MM.1S (cell line): ENCODE data around the gene SPATC1L.
A peak's percentile ranks its signal among the peaks of the same experiment; 100 is the strongest.
"Not testable (repeated sequence)": the region's sequence is repeated elsewhere in the genome, so short reads cannot be mapped to it uniquely, and the experiment has no call there.

Source experiments
- DNase-seq: peaks from one replicate; pipeline ENCODE4 v3.0.0-alpha.2; 2015
- H2AFZ ChIP-seq: fragments of 300-600 bp; sonication (generic); 2 replicates; pipeline ENCODE4 v1.6.0; 2016; ENCODE audit warnings: antibody characterized with exemption, low read length
- H3F3A ChIP-seq: fragments of 300-600 bp; sonication (generic); 2 replicates; pipeline ENCODE4 v1.6.1; 2016; ENCODE audit warnings: mild to moderate bottlenecking, antibody characterized with exemption, low read length, moderate library complexity, mixed read lengths; ENCODE audit not compliant: insufficient read depth
- H3K27ac ChIP-seq: fragments of 300-600 bp; sonication (generic); 2 replicates; pipeline ENCODE4 v1.5.1; 2016; ENCODE audit warnings: mild to moderate bottlenecking, low read length
- H3K27me3 ChIP-seq: fragments of 300-600 bp; sonication (generic); replicated peaks from 2 replicates; pipeline ENCODE4 v1.6.0; 2016; ENCODE audit warnings: low read length; ENCODE audit not compliant: insufficient read depth
- H3K36me3 ChIP-seq: fragments of 300-600 bp; sonication (generic); replicated peaks from 2 replicates; pipeline ENCODE4 v1.6.1; 2016; ENCODE audit warnings: mild to moderate bottlenecking, low read length, mixed read lengths; ENCODE audit not compliant: insufficient read depth
- H3K4me1 ChIP-seq: fragments of 300-600 bp; sonication (generic); 2 replicates; pipeline ENCODE4 v1.6.1; 2016; ENCODE audit warnings: low read length, mixed read lengths
- H3K4me2 ChIP-seq: fragments of 300-600 bp; sonication (generic); 2 replicates; pipeline ENCODE4 v1.6.0; 2016; ENCODE audit warnings: low read depth, low read length
- H3K4me3 ChIP-seq: fragments of 300-600 bp; sonication (generic); 2 replicates; pipeline ENCODE4 v1.5.1; 2016; ENCODE audit warnings: low read length, mixed read lengths
- H3K79me2 ChIP-seq: fragments of 300-600 bp; sonication (generic); 2 replicates; pipeline ENCODE4 v1.6.1; 2016; ENCODE audit warnings: mixed run types, low read length, mixed read lengths
- H3K9ac ChIP-seq: fragments of 300-600 bp; sonication (generic); 2 replicates; pipeline ENCODE4 v1.6.1; 2016; ENCODE audit warnings: low read length, mixed read lengths
- H3K9me2 ChIP-seq: fragments of 300-600 bp; sonication (generic); replicated peaks from 2 replicates; pipeline ENCODE4 v1.6.1; 2016; ENCODE audit warnings: mild to moderate bottlenecking, low read length, mixed read lengths; ENCODE audit not compliant: insufficient read depth
- H3K9me3 ChIP-seq: fragments of 300-600 bp; sonication (generic); replicated peaks from 2 replicates; pipeline ENCODE4 v1.6.1; 2016; ENCODE audit warnings: mild to moderate bottlenecking, low read length, mixed read lengths; ENCODE audit not compliant: insufficient read depth
- H4K20me1 ChIP-seq: fragments of 300-600 bp; sonication (generic); 2 replicates; pipeline ENCODE4 v1.6.1; 2016; ENCODE audit warnings: mild to moderate bottlenecking, low read length, moderate library complexity, mixed read lengths; ENCODE audit not compliant: insufficient read depth
- EZH2 ChIP-seq: fragments of 300-600 bp; sonication (generic); optimal IDR thresholded peaks from 2 replicates; pipeline ENCODE3; 2017; ENCODE audit warnings: low read depth, mild to moderate bottlenecking, antibody characterized with exemption, low read length, mixed read lengths
- EZH2phosphoT487 ChIP-seq: fragments of 300-600 bp; sonication (generic); IDR thresholded peaks from 2 replicates; pipeline ENCODE4 v1.6.1; 2018; ENCODE audit warnings: antibody characterized with exemption, low read length
- TF ChIP-seq, protein P1 (sequence below): fragments of 300-600 bp; sonication (generic); IDR thresholded peaks from 2 replicates; pipeline ENCODE4 v1.5.1; 2016; ENCODE audit warnings: antibody characterized with exemption, low read length, mixed read lengths

The SPATC1L gene

DNA sequence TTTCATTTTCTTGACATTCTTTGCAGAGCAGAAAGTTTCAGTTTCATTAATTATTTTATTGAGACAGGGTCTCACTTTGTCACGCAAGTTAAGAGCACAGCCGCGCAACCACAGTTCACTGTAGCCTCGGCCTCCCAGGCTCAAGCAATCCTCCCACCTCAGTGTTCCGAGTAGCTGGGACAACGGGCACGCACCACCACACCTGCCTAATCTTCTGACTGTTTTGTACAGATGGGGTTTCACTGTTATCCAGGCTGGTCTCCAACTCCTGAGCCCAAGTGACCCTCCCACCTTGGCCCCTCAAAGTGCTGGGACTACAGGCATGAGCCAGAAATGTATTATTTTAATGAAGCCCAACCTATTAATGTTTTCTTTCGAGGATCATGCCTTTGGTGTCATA lies 3.0 kb upstream of the SPATC1L start:
- no peak overlapping the region for H3K4me2 ChIP-seq
- H3K27me3 ChIP-seq = no peaks in the 10 kb centered on the region
- no peak overlapping the region for H3K4me3 ChIP-seq
- DNase-seq = no peak
- 0 out of 2 replicates have a peak, but pooled peaks cover 3% of the 10 kb centered on the region for H3K79me2 ChIP-seq
- H3K9ac ChIP-seq = no peak overlapping the region
- H3K9me3 ChIP-seq = no peaks in the 10 kb centered on the region
- no peak overlapping the region for H2AFZ ChIP-seq
- H3F3A ChIP-seq = 0 out of 2 replicates have a peak, but pooled peaks cover 10% of the 10 kb centered on the region
- no peaks in the 10 kb centered on the region for H3K9me2 ChIP-seq
- H4K20me1 ChIP-seq = no peaks in the 10 kb centered on the region
- H3K36me3 ChIP-seq = no peaks in the 10 kb centered on the region
- no peak for TF ChIP-seq EZH2phosphoT487
- TF ChIP-seq, protein P1, sequence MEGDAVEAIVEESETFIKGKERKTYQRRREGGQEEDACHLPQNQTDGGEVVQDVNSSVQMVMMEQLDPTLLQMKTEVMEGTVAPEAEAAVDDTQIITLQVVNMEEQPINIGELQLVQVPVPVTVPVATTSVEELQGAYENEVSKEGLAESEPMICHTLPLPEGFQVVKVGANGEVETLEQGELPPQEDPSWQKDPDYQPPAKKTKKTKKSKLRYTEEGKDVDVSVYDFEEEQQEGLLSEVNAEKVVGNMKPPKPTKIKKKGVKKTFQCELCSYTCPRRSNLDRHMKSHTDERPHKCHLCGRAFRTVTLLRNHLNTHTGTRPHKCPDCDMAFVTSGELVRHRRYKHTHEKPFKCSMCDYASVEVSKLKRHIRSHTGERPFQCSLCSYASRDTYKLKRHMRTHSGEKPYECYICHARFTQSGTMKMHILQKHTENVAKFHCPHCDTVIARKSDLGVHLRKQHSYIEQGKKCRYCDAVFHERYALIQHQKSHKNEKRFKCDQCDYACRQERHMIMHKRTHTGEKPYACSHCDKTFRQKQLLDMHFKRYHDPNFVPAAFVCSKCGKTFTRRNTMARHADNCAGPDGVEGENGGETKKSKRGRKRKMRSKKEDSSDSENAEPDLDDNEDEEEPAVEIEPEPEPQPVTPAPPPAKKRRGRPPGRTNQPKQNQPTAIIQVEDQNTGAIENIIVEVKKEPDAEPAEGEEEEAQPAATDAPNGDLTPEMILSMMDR = no peak
- no peak for TF ChIP-seq EZH2
- H3K27ac ChIP-seq = no peak overlapping the region
- H3K4me1 ChIP-seq = peaks cover 12% of the 10 kb centered on the region

DNA sequence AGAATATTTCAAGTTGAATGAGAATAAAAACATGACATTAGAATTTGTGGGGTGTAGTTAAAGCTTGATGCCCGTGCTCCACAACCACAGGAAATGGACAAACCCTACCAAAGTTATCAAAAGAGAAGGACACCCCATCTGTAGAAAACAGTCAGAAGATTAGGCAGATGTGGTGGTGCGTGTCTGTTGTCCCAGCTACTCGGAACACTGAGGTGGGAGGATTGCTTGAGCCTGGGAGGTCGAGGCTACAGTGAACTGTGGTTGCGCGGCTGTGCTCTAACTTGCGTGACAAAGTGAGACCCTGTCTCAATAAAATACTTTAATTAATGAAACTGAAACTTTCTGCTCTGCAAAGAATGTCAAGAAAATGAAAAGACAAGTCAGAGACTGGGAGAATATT lies 1.5 kb upstream of the SPATC1L start:
- H2AFZ ChIP-seq = no peak overlapping the region
- H3F3A ChIP-seq = 0 out of 2 replicates have a peak, but pooled peaks cover 10% of the 10 kb centered on the region
- DNase-seq = peak; percentile 30
- H3K4me3 ChIP-seq = no peak overlapping the region
- peak overlapping the region; percentile 76; the same call in 1 of the 2 replicates for H3K4me2 ChIP-seq
- no peaks in the 10 kb centered on the region for H3K27me3 ChIP-seq
- H4K20me1 ChIP-seq = no peaks in the 10 kb centered on the region
- no peaks in the 10 kb centered on the region for H3K9me3 ChIP-seq
- H3K79me2 ChIP-seq = 0 out of 2 replicates have a peak, but pooled peaks cover 3% of the 10 kb centered on the region
- no peak overlapping the region for H3K27ac ChIP-seq
- peaks cover 12% of the 10 kb centered on the region for H3K4me1 ChIP-seq
- H3K36me3 ChIP-seq = no peaks in the 10 kb centered on the region
- TF ChIP-seq EZH2phosphoT487 (no peak), EZH2 (no peak)
- TF ChIP-seq, protein P1 = no peak
- H3K9me2 ChIP-seq = no peaks in the 10 kb centered on the region
- H3K9ac ChIP-seq = no peak overlapping the region

DNA sequence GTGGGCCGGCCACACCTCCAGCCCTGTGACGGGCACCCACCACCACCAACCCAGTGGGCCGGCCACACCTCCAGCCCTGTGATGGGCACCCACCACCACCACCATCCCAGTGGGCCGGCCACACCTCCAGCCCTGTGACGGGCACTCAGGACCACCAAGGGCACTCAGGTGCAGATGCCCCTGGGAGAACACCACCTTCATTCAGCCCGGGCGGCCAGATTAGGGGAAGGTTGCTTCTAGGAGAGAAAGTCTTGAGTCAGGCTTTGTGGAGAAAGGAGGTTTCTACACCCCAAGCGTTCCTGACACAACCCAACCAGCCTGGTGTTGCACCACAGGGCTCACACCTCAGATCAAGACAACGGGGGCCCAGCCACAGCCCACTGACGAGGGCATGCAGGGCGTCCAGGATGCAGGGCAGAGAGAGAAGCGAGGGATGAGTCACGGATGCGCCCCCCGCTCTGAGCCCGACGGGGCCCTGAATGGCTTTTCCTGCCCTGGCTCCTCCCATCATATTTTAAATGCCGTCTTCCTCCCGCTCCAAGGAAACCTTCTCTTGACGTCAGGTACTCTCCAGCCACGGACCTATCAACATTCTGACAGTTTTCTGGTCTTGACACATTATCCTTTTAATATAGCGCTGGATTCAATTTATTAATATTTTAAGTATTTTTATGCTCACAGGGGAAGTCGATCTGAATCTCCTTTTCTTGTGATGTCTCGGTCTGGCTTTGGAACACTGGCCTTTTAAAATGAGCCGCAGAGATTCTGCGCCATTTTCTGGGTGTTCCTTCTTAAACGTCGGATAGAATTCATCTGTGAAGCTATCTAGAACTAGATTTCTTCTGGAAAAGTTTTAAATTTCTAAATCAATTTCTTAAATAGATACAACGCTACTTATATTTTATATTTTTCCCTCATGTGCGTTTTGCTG lies 631 bp upstream of the SPATC1L start:
- Histone ChIP-seq H3K4me2 (peak overlapping the region; percentile 76), H3K4me1 (peaks cover 12% of the 10 kb centered on the region)

DNA sequence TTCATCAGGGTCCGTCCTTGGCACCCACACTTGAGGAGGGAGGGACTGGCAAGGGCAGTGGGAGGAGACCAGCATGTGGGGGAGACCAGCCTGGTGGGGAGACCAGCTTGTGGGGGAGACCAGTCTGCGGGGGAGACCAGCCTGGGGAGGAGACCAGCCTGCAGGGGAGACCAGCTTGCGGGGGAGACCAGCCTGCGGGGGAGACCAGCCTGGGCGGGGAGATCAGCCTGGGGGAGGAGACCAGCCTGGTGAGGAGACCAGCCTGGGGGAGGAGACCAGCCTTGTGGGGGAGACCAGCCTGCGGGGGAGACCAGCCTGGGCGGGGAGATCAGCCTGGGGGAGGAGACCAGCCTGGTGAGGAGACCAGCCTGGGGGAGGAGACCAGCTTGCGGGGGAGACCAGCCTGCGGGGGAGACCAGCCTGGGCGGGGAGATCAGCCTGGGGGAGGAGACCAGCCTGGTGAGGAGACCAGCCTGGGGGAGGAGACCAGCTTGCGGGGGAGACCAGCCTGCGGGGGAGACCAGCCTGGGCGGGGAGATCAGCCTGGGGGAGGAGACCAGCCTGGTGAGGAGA lies 836 bp downstream of the SPATC1L start:
- H2AFZ ChIP-seq, H3K9me3 ChIP-seq, H3K9me2 ChIP-seq, H3F3A ChIP-seq, H3K27me3 ChIP-seq, DNase-seq, H4K20me1 ChIP-seq, H3K36me3 ChIP-seq, H3K27ac ChIP-seq, H3K79me2 ChIP-seq: not testable (repeated sequence)
- peaks cover 12% of the 10 kb centered on the region for H3K4me1 ChIP-seq
- peak overlapping the region; percentile 62; the same call in 1 of the 2 replicates for H3K9ac ChIP-seq
- peak overlapping the region; percentile 97 for H3K4me3 ChIP-seq
- peak overlapping the region; percentile 83; the same call in 1 of the 2 replicates for H3K4me2 ChIP-seq

More for the DNA sequence above, 631 bp upstream of the SPATC1L start:
- no peak overlapping the region for H3K27ac ChIP-seq
- no peaks in the 10 kb centered on the region for H3K36me3 ChIP-seq
- no peaks in the 10 kb centered on the region for H4K20me1 ChIP-seq
- H3K9me3 ChIP-seq = no peaks in the 10 kb centered on the region
- H3K9ac ChIP-seq = peak overlapping the region; percentile 28; the same call in 1 of the 2 replicates
- H3K27me3 ChIP-seq = no peaks in the 10 kb centered on the region
- peak; percentile 84 for DNase-seq
- 0 out of 2 replicates have a peak, but pooled peaks cover 3% of the 10 kb centered on the region for H3K79me2 ChIP-seq
- H3K4me3 ChIP-seq = peak overlapping the region; percentile 70
- no peaks in the 10 kb centered on the region for H3K9me2 ChIP-seq
- TF ChIP-seq EZH2 (no peak), EZH2phosphoT487 (no peak)
- TF ChIP-seq, protein P1 = no peak
- H2AFZ ChIP-seq = peak overlapping the region; percentile 81
- 0 out of 2 replicates have a peak, but pooled peaks cover 10% of the 10 kb centered on the region for H3F3A ChIP-seq
